HPDE6-E6E7 (cell line): Measurements from ENCODE around the gene RBM10.

Source experiments
- DNase-seq: peaks from one replicate; pipeline ENCODE4 v3.0.0; 2011; ENCODE audit warnings: missing footprints; ENCODE audit errors: extremely low spot score

The RBM10 gene

GRCh38 chrX:47174846-47175587, 30.0 kb downstream of the RBM10 start:
- DNase-seq = no peak

DNA sequence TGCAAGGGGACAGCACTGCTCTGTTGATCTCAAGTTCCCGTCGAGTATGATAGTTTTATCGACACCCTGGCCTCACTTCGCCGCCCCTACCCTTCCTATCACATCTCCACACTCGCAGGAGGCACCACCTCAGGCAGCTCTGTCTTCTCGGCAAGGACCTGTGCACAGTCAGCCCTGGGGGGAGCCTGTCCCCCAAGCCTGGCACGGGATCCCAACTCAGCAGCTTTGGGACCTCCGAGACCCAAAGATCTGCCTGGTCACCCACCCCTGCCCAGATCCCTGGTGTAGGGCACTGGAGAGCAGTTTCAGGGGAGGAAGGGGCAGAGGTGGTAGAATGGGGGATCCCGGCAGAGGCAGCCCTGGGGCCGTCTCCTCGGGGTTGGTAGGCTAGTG, 30.6 kb downstream of the RBM10 start:
- no peak for DNase-seq

DNA sequence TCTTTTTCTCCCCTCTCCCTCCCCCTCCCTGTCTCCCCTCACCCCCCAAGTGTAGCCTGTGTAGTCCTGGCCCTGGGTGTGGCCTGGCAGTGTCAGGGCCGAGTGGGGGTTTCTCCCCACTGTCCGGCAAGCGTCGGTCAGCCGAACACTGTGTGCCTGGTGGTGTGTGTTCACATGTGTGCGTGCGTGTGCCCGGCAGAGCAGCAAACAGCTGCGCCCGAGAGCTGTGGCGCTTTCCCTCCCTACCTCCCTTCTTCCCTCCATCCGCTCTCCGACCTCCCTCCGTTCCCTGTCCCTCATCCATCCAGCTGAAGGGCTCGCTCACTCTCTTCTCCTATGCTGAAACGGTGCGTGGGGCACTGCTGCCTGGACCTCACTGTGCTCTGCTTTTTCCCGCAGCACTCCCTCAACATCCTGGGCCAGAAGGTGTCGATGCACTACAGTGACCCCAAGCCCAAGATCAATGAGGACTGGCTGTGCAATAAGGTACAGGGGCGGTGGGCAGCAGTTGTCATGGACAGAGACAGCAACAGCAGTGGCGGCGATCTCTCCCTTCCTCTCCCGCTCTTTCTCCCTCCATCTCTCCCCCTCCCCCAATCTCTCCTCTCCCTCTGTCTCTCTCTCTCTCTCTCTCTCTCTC, 31.2 kb downstream of the RBM10 start:
- DNase-seq = no peak

- DNase-seq = no peak
These were observed 32.1 kb downstream of the RBM10 start for GRCh38 chrX:47177079-47177478.

- DNase-seq = no peak
These were observed 33.3 kb downstream of the RBM10 start for GRCh38 chrX:47178337-47178736.

GRCh38 chrX:47179221-47179927, 34.4 kb downstream of the RBM10 start:
- no peak for DNase-seq

DNA sequence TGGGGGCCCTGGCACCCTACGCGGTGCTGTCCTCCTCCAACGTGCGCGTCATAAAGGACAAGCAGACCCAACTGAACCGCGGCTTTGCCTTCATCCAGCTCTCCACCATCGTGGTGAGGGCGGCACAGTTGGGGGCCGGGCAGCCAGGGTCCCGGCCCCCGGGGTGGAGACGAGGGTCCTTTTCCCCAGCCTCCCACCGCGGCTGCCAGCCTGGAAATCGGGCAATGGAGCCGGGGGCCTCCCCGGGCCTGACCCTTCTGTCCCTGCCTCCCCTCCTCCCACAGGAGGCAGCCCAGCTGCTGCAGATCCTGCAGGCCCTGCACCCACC, 34.9 kb downstream of the RBM10 start:
- no peak for DNase-seq

DNA sequence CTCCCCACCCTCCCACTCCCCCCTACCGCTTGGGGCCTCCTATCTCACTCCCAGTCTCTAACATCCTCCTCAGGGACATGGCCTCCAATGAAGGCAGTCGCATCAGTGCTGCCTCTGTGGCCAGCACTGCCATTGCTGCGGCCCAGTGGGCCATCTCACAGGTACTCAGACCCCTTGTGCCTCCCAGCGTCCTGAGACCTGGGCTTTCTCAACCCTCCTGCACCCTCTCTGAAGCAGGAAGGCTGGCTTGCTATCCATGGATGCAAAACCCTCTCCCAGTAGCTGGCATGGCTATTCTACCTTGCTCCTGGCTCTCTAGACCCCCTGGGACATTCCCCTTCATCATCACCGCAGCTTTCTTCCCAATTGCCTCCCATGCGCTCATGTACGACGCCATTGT, 35.3 kb downstream of the RBM10 start:
- no peak for DNase-seq

- no peak for DNase-seq
These were observed 36.3 kb downstream of the RBM10 start for GRCh38 chrX:47181301-47181700.

GRCh38 chrX:47182106-47182700, 37.2 kb downstream of the RBM10 start:
- no peak for DNase-seq

GRCh38 chrX:47184486-47184885, 39.5 kb downstream of the RBM10 start:
- no peak for DNase-seq

DNA sequence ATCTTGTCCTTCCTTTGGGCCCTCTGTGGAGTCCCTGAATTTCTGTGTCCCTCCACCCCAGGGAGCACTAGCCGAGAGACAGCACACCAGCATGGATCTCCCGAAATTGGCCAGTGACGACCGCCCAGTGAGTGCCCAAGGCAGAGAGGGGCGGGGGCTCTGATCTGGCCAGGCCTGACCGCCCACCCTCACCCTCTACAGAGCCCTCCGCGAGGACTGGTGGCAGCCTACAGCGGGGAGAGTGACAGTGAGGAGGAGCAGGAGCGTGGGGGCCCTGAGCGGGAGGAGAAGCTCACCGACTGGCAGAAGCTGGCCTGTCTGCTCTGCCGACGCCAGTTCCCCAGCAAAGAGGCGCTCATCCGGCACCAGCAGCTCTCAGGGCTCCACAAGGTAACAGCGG, 40.2 kb downstream of the RBM10 start:
- DNase-seq = no peak

DNA sequence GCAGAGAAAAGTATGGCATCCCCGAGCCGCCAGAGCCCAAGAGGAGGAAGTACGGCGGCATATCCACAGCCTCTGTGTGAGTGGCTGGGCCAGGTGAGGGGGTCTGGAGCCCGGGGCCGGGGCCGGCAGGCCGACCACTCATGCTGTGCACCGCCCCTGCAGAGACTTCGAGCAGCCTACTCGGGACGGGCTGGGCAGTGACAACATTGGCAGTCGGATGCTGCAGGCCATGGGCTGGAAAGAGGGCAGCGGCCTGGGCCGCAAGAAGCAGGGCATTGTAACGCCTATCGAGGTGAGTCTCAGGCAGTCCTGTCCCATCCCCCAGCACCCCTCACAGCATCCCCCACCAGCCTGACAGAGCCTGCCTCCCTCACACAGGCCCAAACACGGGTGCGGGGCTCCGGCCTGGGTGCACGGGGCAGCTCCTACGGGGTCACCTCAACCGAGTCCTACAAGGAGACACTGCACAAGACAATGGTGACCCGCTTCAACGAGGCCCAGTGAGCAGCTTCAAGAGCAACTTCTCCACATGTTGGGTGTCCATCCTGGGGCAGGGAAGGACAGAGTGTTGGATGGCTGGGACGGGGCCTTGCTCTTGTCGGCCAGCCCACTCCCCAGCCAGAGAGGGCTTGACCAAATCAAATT, 41.2 kb downstream of the RBM10 start:
- no peak for DNase-seq

GRCh38 chrX:47187106-47187677, 42.2 kb downstream of the RBM10 start:
- no peak for DNase-seq

- no peak for DNase-seq
These were observed 44.9 kb downstream of the RBM10 start for GRCh38 chrX:47189906-47190305.

DNA sequence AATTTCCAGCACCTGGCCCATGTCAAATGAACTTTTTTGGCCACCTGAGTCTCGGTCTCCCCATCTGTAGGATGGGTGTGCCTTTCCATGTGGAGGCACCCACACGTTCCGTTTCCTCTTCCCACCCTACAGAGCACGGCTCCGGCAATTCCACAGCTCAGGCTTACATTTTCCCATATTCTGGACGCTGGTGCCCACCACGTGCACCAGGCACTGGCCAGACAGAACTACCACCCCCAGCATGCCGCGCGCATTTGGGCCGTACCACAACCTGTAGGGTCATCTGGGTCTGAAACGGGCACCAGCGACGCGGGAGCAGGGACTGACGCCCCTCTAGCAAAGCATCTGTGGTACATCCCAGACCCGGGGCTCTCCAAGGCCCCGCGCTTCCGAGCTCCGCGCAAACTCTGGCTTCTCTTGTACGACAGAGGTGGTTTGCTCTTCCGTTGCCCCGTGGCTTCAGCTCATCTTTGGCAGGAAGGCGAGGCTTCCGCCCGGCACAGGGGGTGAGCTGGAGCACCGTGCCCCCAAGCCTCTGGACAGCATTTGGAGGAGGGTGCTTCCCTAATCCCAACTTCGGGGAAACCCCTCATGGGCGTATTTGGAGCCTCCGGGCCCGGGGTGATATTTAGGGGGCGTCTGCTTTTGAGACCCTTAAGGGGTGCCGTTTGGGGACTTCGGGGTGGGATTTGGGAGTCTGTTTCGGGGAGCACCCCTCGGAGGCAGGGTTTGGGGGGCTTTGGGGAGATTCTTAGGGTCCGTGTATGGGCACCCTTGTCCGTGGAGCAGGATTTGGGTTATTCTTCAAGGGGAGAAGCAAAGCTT, 45.6 kb downstream of the RBM10 start:
- peak; percentile 80 for DNase-seq

DNA sequence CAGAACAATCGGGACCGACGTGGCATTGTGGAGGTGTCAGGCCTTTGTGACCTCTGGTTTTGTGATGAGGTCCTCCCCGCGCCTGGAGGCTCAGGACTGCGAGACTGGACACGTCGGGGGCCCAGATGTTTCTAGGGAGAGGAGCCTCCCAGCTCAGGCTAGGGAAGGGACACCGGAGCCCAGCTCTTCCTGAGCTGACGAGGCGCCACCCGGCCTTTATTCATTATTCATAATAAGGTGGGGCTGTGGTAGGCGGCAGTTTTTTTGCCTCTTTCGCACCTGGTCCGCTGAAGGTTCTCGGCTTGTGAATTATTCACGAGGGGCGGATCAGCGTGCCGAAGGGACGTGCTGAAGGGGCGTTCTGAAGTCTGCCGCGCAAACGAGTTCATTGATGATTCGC, 46.3 kb downstream of the RBM10 start:
- peak; percentile 36 for DNase-seq

DNA sequence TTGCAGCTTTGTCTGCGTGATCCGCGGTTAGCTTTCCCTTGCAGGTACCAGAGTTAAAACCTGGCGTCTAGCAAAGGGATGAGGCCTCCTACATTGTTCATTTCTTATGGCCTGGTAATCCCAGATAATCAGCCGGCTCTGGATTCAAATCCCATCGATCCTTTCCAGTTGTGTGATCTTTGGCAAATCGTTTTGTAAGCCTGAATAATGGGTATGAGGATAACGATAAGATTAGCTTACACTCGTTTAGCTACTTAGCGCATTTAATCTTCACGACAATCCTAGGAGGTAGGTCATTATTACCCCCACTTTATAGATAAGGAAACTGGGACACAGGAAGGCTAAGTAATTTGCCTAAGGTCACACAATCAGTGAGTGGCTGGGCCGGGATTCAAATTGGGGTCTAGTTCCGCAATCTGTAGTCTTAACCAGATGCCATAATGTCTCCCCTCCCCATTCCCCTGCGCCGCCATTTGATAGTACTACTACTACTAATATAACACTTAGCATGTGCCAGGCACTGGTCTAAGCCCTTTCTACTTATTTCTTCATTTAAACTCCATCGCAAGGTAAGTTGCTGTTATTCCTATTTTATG, 46.9 kb downstream of the RBM10 start:
- no peak for DNase-seq

- DNase-seq = peak; percentile 85
These were observed 48.6 kb downstream of the RBM10 start, which contains the start of gene UBA1 for GRCh38 chrX:47193475-47194193. Gene UBA1 (plus strand): TSS chrX:47193829. CDS start chrX:47198803, 4,974 bp downstream.
